ENCODE data around the gene SPINK1.

The SPINK1 gene

GRCh38 chr5:147860641-147861025, 29.2 kb upstream of the SPINK1 start:
- H3K27me3 ChIP-seq (ENCODE audit: low read depth), result no peaks in the 10 kb centered on the region
- H3K4me1 ChIP-seq, result no peaks in the 10 kb centered on the region
- in situ Hi-C loops (cut with MboI; ENCODE audit: low sequenced_read_pairs), result no loop called here
- DNase-seq (ENCODE audit: low spot score in 2 of 2), result no peak
- H3K9me3 ChIP-seq, result no peaks in the 10 kb centered on the region
- H3K4me3 ChIP-seq, result no peak overlapping the region
- H3K36me3 ChIP-seq (replicated peaks), result no peaks in the 10 kb centered on the region

GRCh38 chr5:147859962-147860640, 28.6 kb upstream of the SPINK1 start:
- Histone ChIP-seq H3K9me3 (no peaks in the 10 kb centered on the region), H3K4me1 (no peaks in the 10 kb centered on the region), H3K4me3 (no peak overlapping the region), H3K36me3 (replicated peaks) (no peaks in the 10 kb centered on the region), H3K27me3 (ENCODE audit: low read depth) (no peaks in the 10 kb centered on the region; the same call in 1 of the 2 replicates)
- in situ Hi-C loops (cut with MboI; ENCODE audit: low sequenced_read_pairs), result loop anchor here (10.0 kb wide), 1 partner anchor 75 kb away; no protein-coding TSS in a partner anchor
- DNase-seq (ENCODE audit: low spot score in 2 of 2), result no peak

- DNase-seq (ENCODE audit: low spot score in 2 of 2), result no peak
- in situ Hi-C loops (cut with MboI; ENCODE audit: low sequenced_read_pairs), result loop anchor here (10.0 kb wide), 1 partner anchor 76 kb away; no protein-coding TSS in a partner anchor
- H3K36me3 ChIP-seq (replicated peaks), result no peaks in the 10 kb centered on the region
- no peaks in the 10 kb centered on the region for H3K9me3 ChIP-seq
- peaks cover 4% of the 10 kb centered on the region for H3K27me3 ChIP-seq (ENCODE audit: low read depth)
- no peak overlapping the region for H3K4me3 ChIP-seq
- no peaks in the 10 kb centered on the region for H3K4me1 ChIP-seq
Measured at GRCh38 chr5:147858565-147858964, 27.1 kb upstream of the SPINK1 start.

- Histone ChIP-seq H3K4me1 (no peaks in the 10 kb centered on the region), H3K27me3 (ENCODE audit: low read depth) (peaks cover 4% of the 10 kb centered on the region), H3K4me3 (no peak overlapping the region), H3K9me3 (no peaks in the 10 kb centered on the region), H3K36me3 (replicated peaks) (no peaks in the 10 kb centered on the region)
- in situ Hi-C loops (cut with MboI; ENCODE audit: low sequenced_read_pairs), result loop anchor here (10.0 kb wide), 1 partner anchor 77 kb away; no protein-coding TSS in a partner anchor
- DNase-seq (ENCODE audit: low spot score in 2 of 2), result peak; percentile 32 to 78
Measured at GRCh38 chr5:147857302-147858129, 26.0 kb upstream of the SPINK1 start.

- no peak for DNase-seq (ENCODE audit: low spot score in 2 of 2)
- H3K36me3 ChIP-seq (replicated peaks), result no peaks in the 10 kb centered on the region
- H3K4me1 ChIP-seq, result no peaks in the 10 kb centered on the region
- H3K4me3 ChIP-seq, result no peak overlapping the region
- H3K27me3 ChIP-seq (ENCODE audit: low read depth), result peaks cover 4% of the 10 kb centered on the region
- H3K9me3 ChIP-seq, result no peaks in the 10 kb centered on the region
- in situ Hi-C loops (cut with MboI; ENCODE audit: low sequenced_read_pairs), result loop anchor here (10.0 kb wide), 1 partner anchor 78 kb away; no protein-coding TSS in a partner anchor
Measured at GRCh38 chr5:147856801-147857200, 25.3 kb upstream of the SPINK1 start.

GRCh38 chr5:147855774-147856069, 24.3 kb upstream of the SPINK1 start:
- H3K4me1 ChIP-seq, result no peaks in the 10 kb centered on the region
- peaks cover 4% of the 10 kb centered on the region for H3K27me3 ChIP-seq (ENCODE audit: low read depth)
- H3K36me3 ChIP-seq (replicated peaks), result no peaks in the 10 kb centered on the region
- H3K9me3 ChIP-seq, result no peaks in the 10 kb centered on the region
- no peak overlapping the region for H3K4me3 ChIP-seq
- DNase-seq (ENCODE audit: low spot score in 2 of 2), result no peak
- in situ Hi-C loops (cut with MboI; ENCODE audit: low sequenced_read_pairs), result loop anchor here (10.0 kb wide), 1 partner anchor 79 kb away; no protein-coding TSS in a partner anchor

- Histone ChIP-seq H3K36me3 (replicated peaks) (no peaks in the 10 kb centered on the region), H3K9me3 (no peaks in the 10 kb centered on the region), H3K4me1 (no peaks in the 10 kb centered on the region), H3K27me3 (ENCODE audit: low read depth) (peaks cover 4% of the 10 kb centered on the region), H3K4me3 (no peak overlapping the region)
- in situ Hi-C loops (cut with MboI; ENCODE audit: low sequenced_read_pairs), result loop anchor here (10.0 kb wide), 1 partner anchor 80 kb away; no protein-coding TSS in a partner anchor
- DNase-seq (ENCODE audit: low spot score in 2 of 2), result no peak
Measured at GRCh38 chr5:147854894-147855773, 23.7 kb upstream of the SPINK1 start.

- Histone ChIP-seq H3K4me1 (no peaks in the 10 kb centered on the region), H3K36me3 (replicated peaks) (no peaks in the 10 kb centered on the region), H3K27me3 (ENCODE audit: low read depth) (peaks cover 4% of the 10 kb centered on the region), H3K4me3 (no peak overlapping the region), H3K9me3 (no peaks in the 10 kb centered on the region)
- no peak for DNase-seq (ENCODE audit: low spot score in 2 of 2)
- in situ Hi-C loops (cut with MboI; ENCODE audit: low sequenced_read_pairs), result loop anchor here (10.0 kb wide), 1 partner anchor 80 kb away; no protein-coding TSS in a partner anchor
Measured at GRCh38 chr5:147854331-147854730, 22.9 kb upstream of the SPINK1 start.

- in situ Hi-C loops (cut with MboI; ENCODE audit: low sequenced_read_pairs), result loop anchor here (10.0 kb wide), 1 partner anchor 81 kb away; no protein-coding TSS in a partner anchor
- H3K27me3 ChIP-seq (ENCODE audit: low read depth), result peaks cover 4% of the 10 kb centered on the region
- H3K4me1 ChIP-seq, result no peaks in the 10 kb centered on the region
- no peak for DNase-seq (ENCODE audit: low spot score in 2 of 2)
- H3K9me3 ChIP-seq, result no peaks in the 10 kb centered on the region
- no peaks in the 10 kb centered on the region for H3K36me3 ChIP-seq (replicated peaks)
- no peak overlapping the region for H3K4me3 ChIP-seq
Measured at GRCh38 chr5:147853372-147853987, 22.0 kb upstream of the SPINK1 start.

- DNase-seq (ENCODE audit: low spot score in 2 of 2), result no peak
- Histone ChIP-seq H3K27me3 (ENCODE audit: low read depth) (peaks cover 4% of the 10 kb centered on the region), H3K4me1 (no peaks in the 10 kb centered on the region), H3K36me3 (replicated peaks) (no peaks in the 10 kb centered on the region), H3K9me3 (no peaks in the 10 kb centered on the region), H3K4me3 (no peak overlapping the region)
- in situ Hi-C loops (cut with MboI; ENCODE audit: low sequenced_read_pairs), result loop anchor here (10.0 kb wide), 1 partner anchor 82 kb away; no protein-coding TSS in a partner anchor
Measured at GRCh38 chr5:147852365-147852764, 20.9 kb upstream of the SPINK1 start.

- Histone ChIP-seq H3K9me3 (no peaks in the 10 kb centered on the region), H3K4me1 (no peaks in the 10 kb centered on the region), H3K4me3 (no peak overlapping the region), H3K27me3 (ENCODE audit: low read depth) (peaks cover 4% of the 10 kb centered on the region), H3K36me3 (replicated peaks) (no peaks in the 10 kb centered on the region)
- in situ Hi-C loops (cut with MboI; ENCODE audit: low sequenced_read_pairs), result loop anchor here (10.0 kb wide), 1 partner anchor 83 kb away; no protein-coding TSS in a partner anchor
- DNase-seq (ENCODE audit: low spot score in 2 of 2), result no peak
Measured at GRCh38 chr5:147851578-147851977, 20.1 kb upstream of the SPINK1 start.

- Histone ChIP-seq H3K4me3 (no peak overlapping the region), H3K36me3 (replicated peaks) (no peaks in the 10 kb centered on the region), H3K27me3 (ENCODE audit: low read depth) (peaks cover 4% of the 10 kb centered on the region; the same call in 1 of the 2 replicates), H3K9me3 (no peaks in the 10 kb centered on the region), H3K4me1 (no peaks in the 10 kb centered on the region)
- no peak for DNase-seq (ENCODE audit: low spot score in 2 of 2)
- in situ Hi-C loops (cut with MboI; ENCODE audit: low sequenced_read_pairs), result no loop called here
Measured at GRCh38 chr5:147849226-147849625, 17.8 kb upstream of the SPINK1 start.

GRCh38 chr5:147845618-147846017, 14.1 kb upstream of the SPINK1 start:
- in situ Hi-C loops (cut with MboI; ENCODE audit: low sequenced_read_pairs), result no loop called here
- H3K36me3 ChIP-seq (replicated peaks), result no peaks in the 10 kb centered on the region
- no peaks in the 10 kb centered on the region for H3K4me1 ChIP-seq
- H3K27me3 ChIP-seq (ENCODE audit: low read depth), result peaks cover 9% of the 10 kb centered on the region
- H3K9me3 ChIP-seq, result no peaks in the 10 kb centered on the region
- H3K4me3 ChIP-seq, result no peak overlapping the region
- DNase-seq (ENCODE audit: low spot score in 2 of 2), result no peak

All from HAP-1 (cell line).